ENCODE results near the gene TRPV3. TPM values are rescaled to one million over a fixed set of nuclear protein-coding genes. Genes with fewer than 3 reads are reported as not detected.

The TRPV3 gene
- total RNA-seq, 1 experiment from 2014 or later: 1.4 TPM

DNA sequence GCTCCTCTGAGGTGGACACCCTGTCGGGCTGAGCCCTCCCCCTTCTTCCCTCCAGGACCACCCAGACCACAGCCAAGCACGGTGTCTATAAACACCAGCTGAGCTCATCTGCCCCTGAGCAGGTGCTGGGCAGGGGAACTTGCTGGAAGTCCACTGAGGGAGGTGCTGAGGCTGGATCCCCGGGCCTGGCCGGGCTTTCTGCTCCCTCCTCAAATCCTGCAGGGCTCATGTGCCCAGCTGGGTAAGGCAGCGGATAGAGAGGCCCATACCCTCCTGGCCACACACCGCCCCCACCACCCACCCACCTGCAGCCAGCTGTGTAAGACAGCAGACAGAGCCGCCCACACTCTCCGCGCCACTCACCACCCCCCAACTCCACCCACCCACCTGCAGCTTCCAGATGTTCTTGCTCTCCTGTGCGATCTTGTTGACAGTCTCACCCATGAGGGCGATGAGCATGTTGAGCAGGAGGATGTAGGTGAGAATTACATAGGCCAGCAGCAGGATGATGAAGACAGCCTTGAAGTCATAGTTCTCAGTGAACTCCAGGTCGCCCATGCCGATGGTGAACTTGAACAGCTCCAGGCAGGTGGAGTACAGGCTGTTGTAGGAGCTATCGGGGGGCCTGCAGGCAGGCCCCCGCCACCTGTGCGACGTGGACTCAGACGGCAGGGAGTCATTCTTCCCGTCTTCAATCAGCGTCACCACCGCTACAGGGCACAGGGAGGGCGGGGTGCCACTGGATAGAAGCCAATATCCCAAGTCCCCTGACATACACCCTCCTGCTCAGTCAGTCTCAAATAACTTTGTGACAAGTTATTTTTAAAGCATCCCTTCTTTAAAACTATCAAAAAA, 15.9 kb upstream of the TRPV3 start:
- Histone ChIP-seq H3K4me3 (replicated peaks in 1 of 2; ENCODE audit: low read depth in 1 of 2, low read length in 2 of 2) (no peak overlapping the region), H3K9me3 (ENCODE audit: control insufficient read depth in 1 of 2, insufficient read depth in 1 of 2, low read depth in 1 of 2, low read length in 2 of 2) (no peaks in the 10 kb centered on the region), H3K4me2 (ENCODE audit: low read length) (no peak overlapping the region), H3K9me2 (ENCODE audit: insufficient read depth) (no peaks in the 10 kb centered on the region), H3K27ac (ENCODE audit: low read depth, low read length) (no peak overlapping the region), H3K27me3 (ENCODE audit: insufficient read depth, low read length) (no peaks in the 10 kb centered on the region), H3K79me2 (ENCODE audit: insufficient read depth, low read length) (no peaks in the 10 kb centered on the region), H3K36me3 (ENCODE audit: control insufficient read depth in 1 of 2, insufficient read depth in 2 of 2, low read length in 2 of 2) (peaks cover 3 to 5% of the 10 kb centered on the region in 2 experiments; a peak in 2 of 4 replicates), H4K20me1 (ENCODE audit: insufficient read depth) (no peaks in the 10 kb centered on the region), H3K9ac (ENCODE audit: low read length) (no peak overlapping the region), H3K4me1 (ENCODE audit: control insufficient read depth in 1 of 2, insufficient read depth in 2 of 2, low read length in 2 of 2) (no peaks in the 10 kb centered on the region), H2AFZ (ENCODE audit: low read depth, low read length, poor library complexity, severe bottlenecking) (no peak overlapping the region)
- no peak for DNase-seq (ENCODE audit: low read depth, low spot score)
- ATAC-seq: no peak
- RAD21 ChIA-PET (ENCODE audit: low non-redundant PET in 1 of 2, low total read pairs in 2 of 2, uncharacterized antibody in 2 of 2, unreplicated experiment in 2 of 2): interaction anchor here in 1 of 2 experiments (0.6 kb wide), 1 partner anchor 1118 kb away, joined by 3 read pairs; no protein-coding TSS in a partner anchor
- intact Hi-C loops (cut with micrococcal nuclease): no loop called here
- CTCF ChIA-PET: no interaction called here
- BruUV-seq (replicated peaks): no TSS peak
- POLR2A ChIA-PET: no interaction called here
- TF ChIP-seq CTCF (IDR thresholded peaks at IDR 0.05 in 2 of 3, conservative IDR thresholded peaks at IDR 0.05 in 1 of 3; ENCODE audit: borderline replicate concordance in 1 of 3, insufficient read depth in 1 of 3, low read depth in 2 of 3, low read length in 2 of 3) (no peak), EZH2phosphoT487 (IDR thresholded peaks at IDR 0.05; ENCODE audit: borderline replicate concordance) (no peak), CEBPB (IDR thresholded peaks at IDR 0.05; ENCODE audit: low read depth) (no peak), CBX3 (IDR thresholded peaks at IDR 0.05; ENCODE audit: low read depth) (no peak), POLR2AphosphoS5 (IDR thresholded peaks at IDR 0.05; ENCODE audit: low read depth, low read length) (no peak), FOSL1 (IDR thresholded peaks at IDR 0.05; ENCODE audit: low read depth) (no peak), RAD21 (IDR thresholded peaks at IDR 0.05; ENCODE audit: low read depth) (no peak), JUND (IDR thresholded peaks at IDR 0.05) (no peak), EZH2 (IDR thresholded peaks at IDR 0.05) (no peak), POLR2A (IDR thresholded peaks at IDR 0.05; ENCODE audit: borderline replicate concordance, extremely low read depth, insufficient read depth, insufficient read length) (no peak), SIN3A (IDR thresholded peaks at IDR 0.05; ENCODE audit: low read depth) (no peak), EGR1 (IDR thresholded peaks at IDR 0.05; ENCODE audit: low read depth) (no peak), ZBTB33 (IDR thresholded peaks at IDR 0.05; ENCODE audit: extremely low read depth, insufficient replicate concordance, low read length) (no peak), TCF7L2 (IDR thresholded peaks at IDR 0.05; ENCODE audit: borderline replicate concordance, extremely low read depth, insufficient read depth, insufficient read length) (no peak), YY1 (IDR thresholded peaks at IDR 0.05; ENCODE audit: extremely low read depth, insufficient replicate concordance, low read depth, low read length) (no peak), SRF (IDR thresholded peaks at IDR 0.05; ENCODE audit: low read depth) (no peak), REST (IDR thresholded peaks at IDR 0.05; ENCODE audit: low read depth) (no peak), MAX (IDR thresholded peaks at IDR 0.05) (no peak)
- TF ChIP-seq, protein P1, sequence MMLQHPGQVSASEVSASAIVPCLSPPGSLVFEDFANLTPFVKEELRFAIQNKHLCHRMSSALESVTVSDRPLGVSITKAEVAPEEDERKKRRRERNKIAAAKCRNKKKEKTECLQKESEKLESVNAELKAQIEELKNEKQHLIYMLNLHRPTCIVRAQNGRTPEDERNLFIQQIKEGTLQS (IDR thresholded peaks at IDR 0.05): no peak

All from HCT116 (cell line).